GM21360 (cell line): ENCODE measurements around the gene NDC80.
"Not testable (repeated sequence)": the region's sequence is repeated elsewhere in the genome, so short reads cannot be mapped to it uniquely, and the experiment has no call there.

Source experiments
- ATAC-seq: cut with Tn5 transposase; IDR thresholded peaks from one replicate; pipeline ENCODE4 v1.9.1; 2021; ENCODE audit warnings: mild to moderate bottlenecking, moderate library complexity; ENCODE audit not compliant: unreplicated experiment

Gene NDC80

DNA sequence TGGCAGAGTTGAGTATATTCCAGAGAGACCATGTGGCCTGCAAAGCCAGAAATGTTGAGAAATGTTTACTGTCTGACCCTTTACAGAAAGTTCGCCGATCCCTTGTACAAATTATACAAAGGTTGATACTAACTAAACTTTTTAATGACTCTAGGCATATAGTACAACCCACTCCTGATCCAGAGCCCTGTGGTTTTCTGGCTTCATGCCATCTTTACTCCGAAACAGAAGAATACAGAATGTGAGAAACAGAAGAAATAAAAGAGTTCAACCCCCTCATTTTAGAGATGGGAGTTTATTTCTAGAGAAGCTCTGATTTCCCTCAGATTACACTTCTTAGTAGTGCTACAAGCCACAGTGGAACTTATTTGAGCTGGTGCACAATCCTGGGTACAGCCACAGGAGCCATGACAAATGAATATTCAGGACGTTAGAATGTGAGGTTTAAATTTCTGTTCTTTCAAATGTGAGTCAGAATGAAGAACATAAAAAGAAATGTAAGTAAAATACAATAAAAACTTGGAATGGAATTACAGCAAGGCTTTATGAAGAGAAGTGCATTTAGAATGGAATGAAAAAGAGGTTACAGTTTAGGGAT is 46.1 kb downstream of the NDC80 start:
- ATAC-seq: no peak

DNA sequence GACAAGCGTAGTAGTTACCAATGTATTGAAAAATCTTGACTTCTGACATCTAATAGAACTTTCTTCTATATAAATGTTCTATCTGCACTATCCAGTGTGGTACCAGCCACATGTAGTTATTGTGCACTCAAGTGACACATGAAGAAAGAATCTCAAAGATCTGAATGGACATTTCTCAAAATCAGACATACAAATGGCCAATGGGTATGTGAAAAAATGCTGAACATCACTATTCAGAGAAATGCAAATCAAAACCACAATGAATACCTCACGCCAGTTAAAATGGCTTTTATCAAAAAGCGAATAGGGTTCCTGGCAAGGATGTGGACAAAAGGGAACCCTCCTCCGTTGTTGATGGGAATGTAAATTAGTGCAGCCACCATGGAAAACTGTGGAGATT is 46.7 kb downstream of the NDC80 start:
- ATAC-seq: no peak

DNA sequence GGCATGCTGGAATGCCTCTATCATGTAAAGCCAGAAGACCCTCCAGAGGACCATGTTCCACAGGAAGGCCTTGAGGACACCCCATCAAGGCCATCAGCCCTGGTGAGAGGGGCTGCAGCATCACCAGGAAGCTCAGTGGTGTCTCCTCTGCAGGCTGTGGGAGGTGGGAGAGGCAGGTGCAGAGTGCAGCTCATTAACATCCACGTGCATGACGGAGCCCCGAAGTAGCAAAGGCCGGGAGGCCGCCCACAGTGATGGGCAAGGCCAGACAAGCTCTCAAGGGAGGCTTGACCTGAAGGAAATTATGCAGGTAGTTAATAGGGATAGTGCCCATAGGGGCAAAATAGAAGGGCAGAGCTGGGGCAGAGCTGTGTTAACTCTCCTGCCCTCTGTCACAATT is 53.9 kb downstream of the NDC80 start:
- no peak for ATAC-seq

DNA sequence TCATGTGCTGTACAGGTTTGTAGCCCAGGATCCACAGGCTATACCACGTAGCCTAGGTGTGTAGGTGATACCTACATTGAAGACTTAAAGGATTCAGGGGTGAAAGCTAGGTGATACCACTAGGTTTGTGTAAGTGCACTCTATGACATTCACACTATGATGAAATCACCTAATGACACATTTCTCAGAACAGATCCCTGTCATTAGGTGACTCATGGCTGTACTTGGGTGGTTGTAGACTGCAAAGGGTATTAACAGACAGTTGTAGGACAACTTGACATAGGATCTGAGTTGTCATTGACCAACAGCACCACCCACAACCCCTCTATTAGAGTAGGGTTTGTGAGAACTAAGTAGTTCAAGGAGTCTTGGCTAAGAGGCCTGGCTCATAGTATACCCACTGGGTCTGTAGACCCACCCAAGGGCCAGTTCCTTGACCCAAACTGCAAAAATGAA is 56.5 kb downstream of the NDC80 start:
- ATAC-seq: peak; percentile 81

DNA sequence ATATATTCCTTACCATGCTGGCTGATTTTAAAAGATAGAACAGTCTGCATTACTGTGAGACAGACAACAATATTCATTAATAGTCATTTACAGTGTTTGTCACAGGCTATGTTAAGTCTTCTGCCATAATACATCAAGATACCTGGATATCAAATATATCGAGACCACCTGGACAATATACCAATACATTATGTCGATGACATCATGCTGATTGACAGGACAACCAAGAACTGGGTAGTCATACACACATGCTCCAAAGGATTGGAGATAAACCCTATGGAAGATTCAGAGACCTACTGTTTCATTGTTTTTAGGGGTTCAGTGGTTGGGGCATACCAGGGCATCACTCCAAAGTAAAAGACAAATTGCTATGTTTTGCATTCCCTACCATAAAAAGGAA is 57.6 kb downstream of the NDC80 start:
- no peak for ATAC-seq

DNA sequence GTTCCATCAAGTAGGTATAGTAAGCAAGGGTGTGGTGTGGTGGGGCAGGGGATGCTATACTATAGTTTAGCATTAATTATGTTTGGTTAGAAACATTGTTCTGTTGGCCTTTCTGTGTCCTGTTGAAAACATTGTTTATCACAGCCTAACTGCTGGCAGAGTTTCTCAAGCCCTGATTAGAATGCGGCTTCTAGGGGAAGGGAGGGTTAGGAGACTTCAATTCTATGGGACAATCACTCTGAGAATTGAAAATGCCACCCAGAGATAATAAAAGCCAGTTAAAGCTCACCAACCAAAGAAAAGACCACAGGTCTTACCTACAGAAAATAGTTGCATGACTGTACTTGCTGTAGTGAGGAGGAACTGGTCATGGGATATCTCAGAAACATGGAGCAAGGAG is 64.2 kb downstream of the NDC80 start:
- no peak for ATAC-seq

DNA sequence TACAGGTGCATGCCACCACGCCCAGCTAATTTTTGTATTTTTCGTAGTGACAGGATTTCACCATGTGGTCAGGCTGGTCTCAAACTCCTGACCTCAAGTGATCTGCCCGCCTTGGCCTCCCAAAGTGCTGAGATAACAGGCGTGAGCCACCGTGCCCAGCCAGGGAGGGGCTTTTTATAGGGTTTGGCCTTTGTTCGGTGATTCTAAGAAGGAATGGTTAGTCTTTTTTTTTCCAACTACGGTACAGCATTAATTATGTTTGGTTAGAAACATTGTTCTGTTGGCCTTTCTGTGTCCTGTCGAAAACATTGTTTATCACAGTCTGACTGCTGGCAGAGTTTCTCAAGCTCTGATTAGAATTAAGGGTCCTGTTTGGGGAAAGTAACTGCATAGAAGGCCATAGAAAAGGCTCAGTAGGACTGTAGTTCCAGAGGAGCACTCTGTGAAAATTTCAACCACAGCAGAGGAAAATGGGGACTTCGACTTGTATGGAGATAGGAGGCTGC is 64.8 kb downstream of the NDC80 start:
- ATAC-seq: peak; percentile 13

DNA sequence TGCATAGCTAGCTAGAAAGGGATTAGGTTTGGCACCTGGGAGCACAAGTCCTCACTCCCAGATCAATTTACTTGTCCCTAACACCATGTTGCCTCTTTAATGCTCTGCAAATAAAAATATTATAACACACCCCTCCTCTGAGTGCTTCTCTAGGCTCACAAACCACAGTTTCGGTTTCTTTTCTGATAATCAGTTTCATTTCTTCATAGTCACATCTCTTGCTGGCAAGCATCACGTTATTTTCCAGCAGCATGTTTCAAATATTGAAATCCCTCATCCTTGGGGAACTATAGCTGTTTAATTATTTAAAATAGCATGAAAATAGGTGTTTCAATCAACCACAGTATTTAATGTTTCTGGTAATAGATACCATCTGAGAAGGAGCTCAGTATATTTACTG is 70.3 kb downstream of the NDC80 start:
- ATAC-seq: peak; percentile 60

DNA sequence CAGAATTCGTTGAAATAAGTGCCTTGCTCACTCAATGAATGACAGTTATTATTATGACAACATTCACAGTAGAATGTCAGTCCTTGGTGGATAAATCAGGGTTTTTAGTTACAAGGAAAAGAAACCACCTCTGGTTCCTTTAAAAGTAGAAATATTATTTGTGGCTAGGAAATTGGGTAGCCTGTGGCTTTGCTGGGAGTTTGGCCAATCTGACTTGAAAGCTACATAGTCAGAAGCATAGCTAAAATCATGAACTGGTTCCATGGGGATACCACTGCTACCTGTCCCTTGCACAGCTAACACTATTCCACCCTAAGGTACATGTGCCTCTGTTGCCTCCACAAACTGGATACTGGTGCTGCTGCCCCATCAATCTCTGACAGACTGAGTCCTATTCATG is 71.4 kb downstream of the NDC80 start:
- ATAC-seq: no peak

DNA sequence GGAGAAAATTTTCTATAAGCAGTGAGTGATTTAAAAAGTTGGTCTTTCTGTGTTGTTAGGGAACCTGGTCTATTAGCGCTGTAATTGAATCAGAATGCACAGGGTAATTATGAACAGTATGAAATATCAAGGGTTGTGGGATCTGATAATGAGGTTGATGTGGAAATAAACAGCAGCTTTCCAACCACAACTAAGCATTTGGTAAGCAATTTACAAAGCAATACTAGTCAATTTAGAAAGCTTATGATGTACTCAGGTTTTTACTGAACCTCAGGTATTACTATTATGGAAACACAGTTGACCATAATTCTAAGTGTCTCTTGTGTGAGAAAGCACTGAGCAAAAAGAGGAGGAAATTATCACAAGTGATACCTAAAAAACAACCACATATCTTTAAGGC is 73.2 kb downstream of the NDC80 start:
- ATAC-seq: no peak

DNA sequence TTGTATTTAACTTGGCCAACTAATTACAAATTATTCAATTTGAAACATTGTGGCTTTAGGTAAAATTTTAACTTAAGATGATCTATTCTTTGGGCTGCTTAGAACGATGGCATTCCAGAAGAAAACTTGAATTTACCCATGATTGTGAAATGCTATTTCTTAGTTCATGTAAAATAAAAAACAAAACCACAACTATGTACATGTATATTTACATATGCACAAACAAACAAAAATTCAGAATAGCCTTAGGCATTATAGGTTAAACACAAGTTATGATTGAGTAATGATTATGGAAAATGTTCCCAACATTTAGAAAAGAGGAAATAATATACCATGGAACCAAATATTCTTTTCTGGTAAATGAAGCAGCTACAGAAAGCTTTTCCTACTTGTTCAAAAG is 80.6 kb downstream of the NDC80 start:
- ATAC-seq: no peak

DNA sequence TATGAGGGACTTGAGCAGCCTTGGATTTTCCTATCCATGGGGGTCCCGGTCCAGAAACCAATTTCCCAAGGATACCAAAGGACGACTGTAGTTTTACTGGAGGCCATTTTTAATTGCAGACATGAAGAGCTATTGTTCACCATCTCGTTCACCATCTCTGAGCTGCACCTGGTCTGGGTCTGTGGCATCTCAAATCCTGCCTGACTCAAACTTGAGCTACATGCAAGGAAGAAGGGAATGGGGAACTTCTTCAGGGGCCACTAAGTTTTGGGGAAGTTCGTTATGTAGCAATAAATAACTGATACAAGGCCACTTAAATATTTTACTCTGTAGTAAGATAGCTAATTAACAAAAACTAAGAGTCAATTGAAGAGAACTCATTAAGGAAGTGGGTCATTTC is 82.1 kb downstream of the NDC80 start:
- ATAC-seq: no peak

DNA sequence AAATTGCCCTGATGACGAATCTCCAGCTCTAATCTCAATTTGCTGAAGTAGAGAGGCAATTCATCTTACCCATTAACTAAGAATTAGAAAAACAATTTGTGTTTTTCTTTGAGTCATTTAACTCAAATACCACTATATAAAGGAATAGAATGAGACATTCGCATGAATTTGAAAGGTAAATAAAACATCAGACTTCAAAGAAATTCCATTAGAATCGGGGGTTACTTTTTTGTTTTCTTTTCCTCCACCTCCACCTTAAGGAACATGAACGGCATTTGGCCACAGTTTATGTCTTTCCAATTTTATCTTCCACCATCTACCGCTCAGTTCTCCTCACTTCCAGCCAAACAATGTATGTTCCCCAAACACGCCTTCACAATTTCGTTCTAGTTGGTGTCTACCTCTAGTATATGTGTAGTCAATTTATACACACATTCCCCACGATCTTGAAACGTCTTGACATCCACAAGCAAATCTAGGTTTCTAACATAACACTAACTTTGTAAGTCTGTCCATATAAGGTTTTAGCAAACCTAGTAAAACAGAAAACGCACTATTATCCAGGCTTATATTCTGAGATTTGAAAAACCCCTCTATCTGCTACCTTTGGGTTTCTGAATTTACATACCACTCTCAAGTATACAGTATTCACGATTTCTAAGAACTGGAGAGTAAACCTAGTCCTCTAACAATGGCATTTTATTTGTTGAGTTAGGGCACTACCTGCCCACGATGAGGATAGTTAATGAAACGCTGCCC is 83.0 kb downstream of the NDC80 start:
- no peak for ATAC-seq

DNA sequence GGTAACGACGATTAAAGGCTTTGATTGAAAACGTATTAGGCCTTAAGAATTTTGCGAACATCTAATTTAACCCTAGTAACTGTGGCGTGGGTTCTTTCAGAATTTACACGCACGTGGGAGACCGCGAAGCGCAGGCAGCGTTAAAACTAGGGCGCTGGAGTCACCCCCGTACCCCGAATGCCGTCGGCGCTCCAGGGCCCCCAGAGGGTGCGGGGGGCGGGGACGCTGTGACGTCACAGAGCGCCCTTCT is 83.5 kb downstream of the NDC80 start:
- peak; percentile 30 for ATAC-seq

DNA sequence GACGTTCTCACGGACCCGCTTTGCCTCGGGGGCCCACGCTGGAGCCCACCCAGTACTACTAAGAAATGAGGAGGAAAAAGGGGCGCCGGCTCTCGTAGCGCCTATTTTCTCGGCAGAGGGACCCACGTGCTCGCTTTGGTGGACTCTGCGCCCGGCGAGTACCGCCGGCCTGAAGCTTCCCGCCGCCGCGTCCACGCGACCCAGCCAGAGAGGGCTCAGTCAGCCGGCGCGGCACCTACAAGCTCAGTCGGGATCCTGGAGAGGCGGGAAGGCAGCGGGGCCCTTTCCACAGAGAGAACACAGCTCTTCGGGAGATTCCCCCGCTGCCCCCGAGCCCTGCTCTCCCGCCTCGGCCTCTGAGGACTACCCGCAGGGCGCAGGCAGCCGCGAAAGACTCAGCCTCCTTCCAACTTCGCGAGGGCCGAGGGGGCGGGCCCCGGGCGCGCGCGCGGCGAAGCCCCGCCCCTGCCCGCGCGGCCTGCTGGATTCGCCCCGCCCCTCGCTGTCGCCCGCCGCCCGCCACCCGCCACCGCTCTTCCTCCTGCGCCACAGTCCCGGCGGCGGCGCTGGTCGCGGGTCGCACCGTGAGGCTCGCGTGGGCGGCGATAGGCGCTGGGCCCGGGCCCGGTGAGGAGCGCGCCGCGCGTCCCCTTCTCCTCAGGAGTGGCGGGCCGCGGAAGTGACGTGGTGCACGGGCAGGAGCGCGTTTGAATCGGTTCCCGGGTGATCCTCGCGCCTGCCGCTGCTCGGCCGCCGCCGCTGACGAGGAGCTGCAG is 84.0 kb downstream of the NDC80 start, which contains the start of gene SMCHD1:
Gene SMCHD1, plus strand, starts transcription at position 549 of the 776 bp plus-strand sequence. CDS start 350 bp downstream, outside the sequence.
- ATAC-seq: peak; percentile 64

DNA sequence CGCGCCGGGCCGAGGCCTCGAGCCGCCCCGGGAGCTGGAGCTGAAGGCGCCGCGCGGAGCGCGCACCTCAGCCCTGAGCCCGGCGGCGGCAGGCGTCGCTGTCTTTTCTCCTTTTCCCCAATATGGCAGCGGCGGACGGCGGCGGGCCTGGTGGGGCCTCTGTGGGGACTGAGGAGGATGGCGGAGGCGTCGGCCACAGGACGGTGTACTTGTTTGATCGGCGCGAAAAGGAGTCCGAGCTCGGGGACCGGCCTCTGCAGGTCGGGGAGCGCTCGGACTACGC is 84.5 kb downstream of the NDC80 start:
- no peak for ATAC-seq

DNA sequence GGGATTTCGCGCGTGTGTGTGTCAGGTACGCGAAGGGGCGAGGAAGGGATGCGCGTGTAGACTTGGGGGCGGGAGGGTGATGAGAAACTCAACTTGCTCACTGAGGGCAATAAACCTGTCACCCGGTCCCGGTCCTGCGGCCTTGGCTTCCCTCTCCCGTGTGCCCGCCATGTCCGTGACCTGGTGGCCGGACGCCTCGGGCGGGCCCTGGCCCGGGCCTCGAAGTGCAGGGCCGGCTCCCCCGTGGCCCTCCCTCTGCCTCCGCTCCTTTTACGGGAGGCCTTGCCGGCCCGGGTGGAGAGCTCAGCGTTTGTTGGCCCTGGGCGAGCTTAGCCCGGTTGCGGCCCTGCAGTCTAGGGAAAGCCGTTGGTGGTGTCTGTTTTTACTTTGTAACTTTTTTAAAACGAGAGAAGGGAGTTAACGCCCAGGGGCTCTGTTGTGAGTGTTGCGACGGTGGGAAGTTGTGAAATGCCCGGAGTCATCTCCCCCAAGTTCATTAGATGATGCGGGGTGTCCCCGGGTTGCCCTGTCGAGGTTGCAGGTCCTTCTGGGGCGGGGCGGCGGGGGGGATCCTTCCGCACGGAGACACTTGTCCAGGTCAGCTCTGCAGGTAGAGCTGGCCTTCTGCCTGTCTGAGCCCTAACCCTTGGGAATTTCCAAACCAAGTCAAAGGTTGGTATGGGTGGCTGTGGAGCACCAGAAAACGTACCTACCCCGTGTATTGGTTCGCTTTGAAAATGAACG is 85.1 kb downstream of the NDC80 start:
- ATAC-seq: peak; percentile 10

DNA sequence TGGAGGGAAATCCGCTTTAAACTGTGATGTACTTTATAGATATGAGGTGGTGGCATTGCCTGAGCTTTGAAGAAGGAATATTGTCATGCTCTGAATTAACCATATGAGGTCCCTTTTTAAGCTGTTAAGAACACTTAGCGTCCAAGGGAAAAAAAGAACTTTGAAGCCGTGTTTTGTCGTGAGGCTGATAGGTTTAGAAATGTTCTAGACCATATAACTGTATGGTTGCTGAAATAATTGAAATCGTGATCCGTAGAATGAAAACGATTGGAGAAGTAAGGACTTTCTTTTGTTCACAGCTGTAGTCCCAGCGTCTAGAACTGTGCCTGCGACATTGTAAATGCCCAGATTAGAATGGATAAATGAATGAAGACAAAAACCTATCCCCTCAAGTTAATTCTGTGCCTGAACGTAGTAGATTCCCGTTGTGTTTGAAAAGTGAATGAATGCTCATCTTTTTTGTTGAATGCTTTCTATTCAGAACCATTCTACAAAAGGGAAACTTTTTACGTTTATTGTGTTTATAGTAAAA is 85.7 kb downstream of the NDC80 start:
- ATAC-seq: no peak

DNA sequence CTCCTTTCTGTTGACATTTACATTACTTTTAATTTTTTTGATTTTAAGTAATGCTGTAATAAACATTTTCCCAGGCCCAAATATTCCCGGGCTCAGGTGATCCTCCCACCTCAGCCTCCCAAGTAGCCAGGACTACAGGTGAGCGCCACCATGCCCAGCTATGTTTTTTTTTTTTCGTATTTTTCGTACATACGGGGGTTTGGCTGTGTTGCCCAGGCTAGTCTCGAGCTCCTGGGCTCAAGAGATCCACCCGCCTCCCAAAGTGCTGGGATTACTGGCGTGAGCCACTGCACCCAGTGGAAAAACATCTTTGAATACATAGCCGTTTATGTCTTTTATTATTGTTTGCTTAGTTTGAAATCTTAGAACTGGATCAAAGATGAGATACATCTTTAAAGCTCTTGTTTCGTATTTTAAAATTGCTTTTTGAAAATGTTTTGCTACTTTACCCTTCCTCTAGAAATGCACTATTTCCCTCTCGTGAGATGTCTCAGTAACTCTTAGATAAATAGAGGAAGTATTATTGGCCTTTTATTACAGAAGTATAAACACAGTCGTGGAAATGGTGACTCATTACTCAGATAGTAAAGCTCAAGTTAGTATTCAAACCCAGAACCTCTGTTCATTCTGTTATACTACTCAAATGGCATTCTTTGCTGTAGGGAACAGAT is 86.6 kb downstream of the NDC80 start:
- no peak for ATAC-seq

DNA sequence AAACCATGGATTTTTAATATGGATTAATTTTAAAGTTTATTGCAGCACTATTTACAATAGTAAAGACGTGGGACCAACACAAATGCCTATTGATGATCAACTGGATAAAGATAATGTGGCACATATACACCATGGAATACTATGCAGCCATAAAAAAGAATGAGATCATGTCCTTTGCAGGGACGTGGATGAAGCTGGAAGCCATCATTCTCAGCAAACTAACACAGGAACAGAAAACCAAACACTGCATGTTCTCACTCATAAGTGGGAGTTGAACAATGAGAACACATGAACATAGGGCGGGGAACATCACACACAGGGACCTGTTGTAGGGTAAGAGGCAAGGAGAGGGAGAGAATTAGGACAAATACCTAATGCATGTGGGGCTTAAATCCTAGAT is 89.5 kb downstream of the NDC80 start:
- ATAC-seq: not testable (repeated sequence)

DNA sequence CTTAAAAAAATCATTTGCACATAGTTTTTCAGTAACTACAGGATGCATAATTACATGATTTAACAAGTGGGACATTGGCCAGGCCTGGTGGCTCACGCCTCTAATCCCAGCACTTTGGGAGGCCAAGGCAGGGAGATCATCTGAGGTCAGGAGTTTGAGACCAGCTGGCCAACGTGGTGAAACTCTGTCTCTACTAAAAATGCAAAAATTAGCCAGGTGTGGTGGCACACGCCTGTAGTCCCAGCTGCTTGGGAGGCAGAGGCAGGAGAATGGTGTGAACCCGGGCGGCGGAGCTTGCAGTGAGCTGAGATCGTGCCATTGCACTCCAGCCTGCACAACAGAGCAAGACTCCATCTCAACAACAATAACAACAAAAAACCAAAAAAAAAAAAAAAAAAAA is 90.9 kb downstream of the NDC80 start:
- not testable (repeated sequence) for ATAC-seq
